AG09309 (cell line): ENCODE measurements around the gene SLC16A13.

Experiments
- DNase-seq: peaks from one replicate; pipeline ENCODE4 v3.0.0-alpha.2; 2010; ENCODE audit warnings: low read depth
- H3K4me3 ChIP-seq: 2 replicates; pipeline ENCODE4 v1.5.1; 2011; ENCODE audit warnings: mild to moderate bottlenecking, low read depth, low read length, moderate library complexity; ENCODE audit not compliant: control insufficient read depth
- TF ChIP-seq, protein P1 (sequence below): IDR thresholded peaks from 2 replicates; pipeline ENCODE4 v1.5.1; 2011; ENCODE audit warnings: mild to moderate bottlenecking, low read depth, low read length, inconsistent platforms; ENCODE audit not compliant: insufficient read depth, control insufficient read depth; ENCODE audit errors: missing control alignments

The SLC16A13 gene

GRCh38 chr17:7077911-7078546, 42.2 kb downstream of the SLC16A13 start:
- DNase-seq, result no peak
- TF ChIP-seq, protein P1, sequence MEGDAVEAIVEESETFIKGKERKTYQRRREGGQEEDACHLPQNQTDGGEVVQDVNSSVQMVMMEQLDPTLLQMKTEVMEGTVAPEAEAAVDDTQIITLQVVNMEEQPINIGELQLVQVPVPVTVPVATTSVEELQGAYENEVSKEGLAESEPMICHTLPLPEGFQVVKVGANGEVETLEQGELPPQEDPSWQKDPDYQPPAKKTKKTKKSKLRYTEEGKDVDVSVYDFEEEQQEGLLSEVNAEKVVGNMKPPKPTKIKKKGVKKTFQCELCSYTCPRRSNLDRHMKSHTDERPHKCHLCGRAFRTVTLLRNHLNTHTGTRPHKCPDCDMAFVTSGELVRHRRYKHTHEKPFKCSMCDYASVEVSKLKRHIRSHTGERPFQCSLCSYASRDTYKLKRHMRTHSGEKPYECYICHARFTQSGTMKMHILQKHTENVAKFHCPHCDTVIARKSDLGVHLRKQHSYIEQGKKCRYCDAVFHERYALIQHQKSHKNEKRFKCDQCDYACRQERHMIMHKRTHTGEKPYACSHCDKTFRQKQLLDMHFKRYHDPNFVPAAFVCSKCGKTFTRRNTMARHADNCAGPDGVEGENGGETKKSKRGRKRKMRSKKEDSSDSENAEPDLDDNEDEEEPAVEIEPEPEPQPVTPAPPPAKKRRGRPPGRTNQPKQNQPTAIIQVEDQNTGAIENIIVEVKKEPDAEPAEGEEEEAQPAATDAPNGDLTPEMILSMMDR, result no peak
- no peak overlapping the region for H3K4me3 ChIP-seq

DNA sequence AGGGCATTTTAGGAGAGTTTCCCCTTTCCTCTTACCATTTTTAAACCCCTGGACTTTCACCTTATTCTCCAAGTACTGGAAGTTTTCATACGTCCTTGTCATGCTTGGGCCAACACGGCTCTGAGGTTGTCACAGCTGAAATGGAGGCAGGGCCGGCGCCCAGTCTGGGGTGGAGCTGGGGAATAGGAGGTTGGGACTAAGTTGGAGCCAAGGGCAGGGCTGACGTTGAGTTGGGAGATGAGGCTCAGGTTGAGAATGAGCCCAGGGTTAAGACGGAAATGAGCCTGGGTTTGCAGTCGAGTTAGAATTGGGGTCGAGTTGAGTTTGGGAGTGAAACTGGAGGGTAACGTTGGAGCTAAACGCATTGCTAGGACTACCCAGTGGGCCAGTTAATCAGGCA, 42.9 kb downstream of the SLC16A13 start:
- no peak for DNase-seq
- H3K4me3 ChIP-seq, result no peak overlapping the region
- TF ChIP-seq, protein P1, result no peak

- TF ChIP-seq, protein P1, result no peak
- DNase-seq, result no peak
Measured at GRCh38 chr17:7079581-7080455, 44.0 kb downstream of the SLC16A13 start, which contains the start of gene CLEC10A. TSS of gene CLEC10A (minus strand) at chr17:7080251. CDS start at chr17:7078812, 1,439 bp downstream.

DNA sequence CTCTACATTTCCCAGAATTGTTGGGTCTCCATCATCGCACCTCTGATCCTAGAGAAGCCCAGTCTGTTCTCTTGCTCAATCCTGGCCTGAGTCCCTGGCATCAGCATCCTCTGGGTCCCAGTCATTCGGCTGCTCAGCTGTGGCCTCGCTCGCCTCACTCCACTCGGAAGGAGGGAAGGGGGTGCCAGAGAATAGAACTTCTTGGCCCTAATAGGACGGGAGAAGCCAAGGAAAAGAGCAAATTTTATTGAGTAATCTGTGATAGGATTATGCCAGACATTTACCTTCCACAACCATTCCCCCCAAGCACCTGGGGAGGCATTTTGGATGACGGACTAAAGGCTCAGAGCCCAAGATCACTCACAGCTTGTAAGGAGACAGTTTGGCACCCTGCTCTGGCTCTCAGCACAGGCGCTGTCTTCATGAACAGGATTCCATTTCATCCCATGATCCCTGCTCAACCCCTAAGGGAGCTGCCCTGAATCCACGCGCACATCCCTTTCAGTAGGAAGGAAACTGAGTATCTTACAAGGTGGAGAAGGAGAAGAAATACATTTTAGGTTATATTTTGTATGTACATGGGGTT, 44.7 kb downstream of the SLC16A13 start:
- TF ChIP-seq, protein P1, result no peak
- DNase-seq, result no peak
- H3K4me3 ChIP-seq, result no peak overlapping the region

More at GRCh38 chr17:7079581-7080455, 44.0 kb downstream of the SLC16A13 start, which contains the start of gene CLEC10A:
- H3K4me3 ChIP-seq, result no peak within 1 kb of the TSS

DNA sequence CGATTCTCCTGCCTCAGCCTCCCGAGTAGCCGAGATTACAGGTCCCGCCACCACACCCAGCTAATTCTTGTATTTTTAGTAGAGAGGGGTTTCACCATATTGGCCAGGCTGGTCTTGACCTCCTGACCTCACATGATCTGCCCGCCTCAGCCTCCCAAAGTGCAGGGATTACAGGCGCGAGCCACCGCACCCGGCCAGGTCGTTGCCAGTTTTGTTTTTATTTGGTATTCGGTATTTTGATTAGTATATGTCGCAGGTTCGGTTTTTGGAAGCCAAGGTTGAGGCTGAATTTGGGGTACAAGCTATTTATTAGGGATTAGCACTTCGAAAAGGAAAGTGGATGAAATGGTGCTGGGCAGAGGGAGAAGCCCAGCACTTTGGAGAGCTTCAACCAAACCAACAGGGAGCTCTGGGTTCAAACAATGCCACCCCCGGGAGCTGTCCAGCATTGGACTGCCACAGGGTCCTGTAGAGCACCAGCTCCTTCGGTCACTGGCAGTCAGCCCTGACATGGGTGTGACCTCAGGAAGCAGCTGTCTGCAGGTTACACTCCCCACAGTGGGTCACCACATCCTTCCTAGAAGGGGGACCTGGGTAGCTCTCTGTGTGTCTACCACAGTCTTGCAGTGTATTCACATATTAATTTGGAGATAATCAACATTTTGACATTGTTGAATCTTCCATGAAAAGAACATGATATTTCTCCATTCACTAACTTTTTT, 45.7 kb downstream of the SLC16A13 start:
- H3K4me3 ChIP-seq, result no peak overlapping the region
- TF ChIP-seq, protein P1, result no peak
- DNase-seq, result no peak

GRCh38 chr17:7083592-7083991, 47.8 kb downstream of the SLC16A13 start:
- TF ChIP-seq, protein P1, result no peak
- no peak overlapping the region for H3K4me3 ChIP-seq
- no peak for DNase-seq
